H1 (cell line): ENCODE measurements around the gene RAPGEF1. TPM values are rescaled to one million over a fixed set of nuclear protein-coding genes. Genes with fewer than 3 reads are reported as not detected.
A peak's percentile ranks its signal among the peaks of the same experiment; 100 is the strongest.

Experiments used
- CTCF ChIA-PET: fragments of 300-600 bp; sonication (Branson Sonifier 250); formaldehyde crosslinking; loops from one replicate; lab custom pipeline; 2021; ENCODE audit not compliant: partially characterized antibody; lab: Charles Lee
- POLR2A ChIA-PET: fragments of 300-600 bp; sonication (Branson Sonifier 250); formaldehyde crosslinking; loops from one replicate; lab custom pipeline; 2021; ENCODE audit warnings: inconsistent platforms; ENCODE audit not compliant: partially characterized antibody; lab: Charles Lee
- DNase-seq, 2 experiments: peaks; one replicate each; pipeline versions ENCODE4 v3.0.0 to v3.0.0-alpha.2; 2010 to 2022; ENCODE audit warnings: low spot score in 2 of 2, low read depth in 1 of 2, mixed read lengths in 1 of 2
- FAIRE-seq: peaks from 2 replicates; lab custom pipeline; 2011; peaks lifted over from hg19 to GRCh38; lab: Jason Lieb, UNC
- H2AFZ ChIP-seq: 2 replicates; pipeline ENCODE4 v1.8.1; 2012; ENCODE audit warnings: low read length, inconsistent platforms
- H2AK5ac ChIP-seq: 2 replicates; pipeline ENCODE4 v1.6.1; 2013; ENCODE audit warnings: low read depth, low read length
- H2BK120ac ChIP-seq: replicated peaks from 2 replicates; pipeline ENCODE3; 2013; ENCODE audit warnings: low read depth, low read length, inconsistent platforms
- H2BK12ac ChIP-seq: 2 replicates; pipeline ENCODE4 v1.6.1; 2013; ENCODE audit warnings: low read depth, low read length
- H2BK15ac ChIP-seq: 2 replicates; pipeline ENCODE4 v1.6.1; 2013; ENCODE audit warnings: low read length
- H2BK20ac ChIP-seq: 2 replicates; pipeline ENCODE4 v1.6.1; 2013; ENCODE audit warnings: low read length
- H2BK5ac ChIP-seq: 2 replicates; pipeline ENCODE4 v1.6.1; 2013; ENCODE audit warnings: low read depth, low read length
- H3K14ac ChIP-seq: 2 replicates; pipeline ENCODE4 v1.6.1; 2013; ENCODE audit warnings: inconsistent platforms; ENCODE audit not compliant: insufficient read length
- H3K18ac ChIP-seq: 2 replicates; pipeline ENCODE4 v1.6.1; 2013; ENCODE audit warnings: low read length; ENCODE audit errors: extremely low read depth
- H3K23ac ChIP-seq: 2 replicates; pipeline ENCODE4 v1.6.1; 2013; ENCODE audit warnings: inconsistent platforms; ENCODE audit not compliant: insufficient read length
- H3K23me2 ChIP-seq: 2 replicates; pipeline ENCODE4 v1.6.1; 2013; ENCODE audit warnings: low read depth, low read length
- H3K27ac ChIP-seq: 2 replicates; pipeline ENCODE4 v1.6.1; 2011; ENCODE audit warnings: low read depth, low read length, inconsistent platforms
- H3K27me3 ChIP-seq, 4 experiments: replicated peaks in 1 of 4; 1 replicate in 1 of 4; 2 replicates in 3 of 4; pipeline versions ENCODE4 v1.6.1 to v1.8.1; 2011 to 2013; ENCODE audit warnings: low read length in 3 of 4, mild to moderate bottlenecking in 3 of 4, inconsistent platforms in 2 of 4, mixed read lengths in 2 of 4, moderate library complexity in 1 of 4; ENCODE audit not compliant: control insufficient read depth in 3 of 4, insufficient read depth in 3 of 4; ENCODE audit errors: extremely low read depth in 1 of 4
- H3K36me3 ChIP-seq, 4 experiments: 2 replicates each; pipeline versions ENCODE4 v1.6.1 to v1.8.1; 2011 to 2013; ENCODE audit warnings: mild to moderate bottlenecking in 4 of 4, low read length in 3 of 4, moderate library complexity in 2 of 4, control low read depth in 1 of 4, inconsistent platforms in 1 of 4; ENCODE audit not compliant: insufficient read depth in 4 of 4, control insufficient read depth in 2 of 4
- H3K4ac ChIP-seq: replicated peaks from 2 replicates; pipeline ENCODE3; 2013; ENCODE audit warnings: low read length, low read depth, mixed read lengths, inconsistent platforms; ENCODE audit not compliant: insufficient read length
- H3K4me1 ChIP-seq, 4 experiments: replicated peaks in 1 of 4; 1 replicate in 1 of 4; 2 replicates in 3 of 4; pipeline versions ENCODE4 v1.6.1 to v1.8.1; 2011 to 2013; ENCODE audit warnings: low read length in 3 of 4, inconsistent platforms in 2 of 4, mixed read lengths in 1 of 4; ENCODE audit not compliant: insufficient read depth in 4 of 4, control insufficient read depth in 3 of 4
- H3K4me2 ChIP-seq, 2 experiments: 2 replicates each; pipeline versions ENCODE4 v1.6.1 to v1.8.1; 2011 to 2013; ENCODE audit warnings: low read depth in 2 of 2, low read length in 2 of 2, control low read depth in 1 of 2, inconsistent platforms in 1 of 2, mild to moderate bottlenecking in 1 of 2; ENCODE audit not compliant: insufficient read depth in 1 of 2
- H3K4me3 ChIP-seq, 4 experiments: fragments of 200-600, 300-600 bp in 1 of 4; sonication (generic), shearing (Covaris generic), sonication (Bioruptor Twin) in 1 of 4; 2 replicates each; pipeline versions ENCODE4 v1.5.1 to v1.8.1; 2011 to 2016; ENCODE audit warnings: low read length in 4 of 4, low read depth in 3 of 4, control low read depth in 2 of 4, inconsistent platforms in 2 of 4, mild to moderate bottlenecking in 2 of 4, mixed read lengths in 1 of 4, moderate library complexity in 1 of 4; ENCODE audit not compliant: insufficient read depth in 2 of 4; ENCODE audit errors: extremely low read depth in 1 of 4
- H3K56ac ChIP-seq: replicated peaks from 2 replicates; pipeline ENCODE3; 2013; ENCODE audit warnings: low read depth, mild to moderate bottlenecking, mixed read lengths, low read length, inconsistent platforms; ENCODE audit not compliant: insufficient read length
- H3K79me1 ChIP-seq: 2 replicates; pipeline ENCODE4 v1.6.1; 2013; ENCODE audit warnings: low read depth, low read length, control low read depth
- H3K79me2 ChIP-seq, 2 experiments: 2 replicates each; pipeline versions ENCODE4 v1.6.1 to v1.8.1; 2012 to 2013; ENCODE audit warnings: low read length in 2 of 2, mild to moderate bottlenecking in 2 of 2, inconsistent platforms in 1 of 2; ENCODE audit not compliant: insufficient read depth in 2 of 2, control insufficient read depth in 1 of 2
- H3K9ac ChIP-seq, 4 experiments: replicated peaks in 1 of 4; 1 replicate in 1 of 4; 2 replicates in 3 of 4; pipeline versions ENCODE4 v1.6.1 to v1.8.1; 2011 to 2013; ENCODE audit warnings: low read depth in 3 of 4, low read length in 3 of 4, control low read depth in 2 of 4, mild to moderate bottlenecking in 2 of 4, moderate library complexity in 2 of 4, inconsistent platforms in 1 of 4; ENCODE audit errors: extremely low read depth in 1 of 4
- H3K9me3 ChIP-seq, 2 experiments: 2 replicates each; pipeline versions ENCODE4 v1.6.1 to v1.8.1; 2012 to 2013; ENCODE audit warnings: mild to moderate bottlenecking in 2 of 2, moderate library complexity in 2 of 2, control low read depth in 1 of 2, inconsistent platforms in 1 of 2, low read depth in 1 of 2, low read length in 1 of 2, mixed read lengths in 1 of 2; ENCODE audit not compliant: insufficient read depth in 2 of 2
- H4K20me1 ChIP-seq, 2 experiments: replicated peaks in 1 of 2; 2 replicates each; pipeline versions ENCODE3 to v1.8.1; 2011 to 2013; ENCODE audit warnings: inconsistent platforms in 2 of 2, low read length in 2 of 2, mild to moderate bottlenecking in 1 of 2; ENCODE audit not compliant: insufficient read depth in 2 of 2, control insufficient read depth in 1 of 2
- H4K5ac ChIP-seq: 2 replicates; pipeline ENCODE4 v1.6.1; 2013; ENCODE audit warnings: low read length, low read depth, mixed read lengths, inconsistent platforms; ENCODE audit not compliant: insufficient read length
- H4K8ac ChIP-seq: 2 replicates; pipeline ENCODE4 v1.8.0; 2013; ENCODE audit warnings: mild to moderate bottlenecking, moderate library complexity, low read length, inconsistent platforms; ENCODE audit not compliant: insufficient read depth; ENCODE audit errors: extremely low read depth
- H4K91ac ChIP-seq: replicated peaks from 2 replicates; pipeline ENCODE3; 2013; ENCODE audit warnings: low read length, mixed read lengths, inconsistent platforms; ENCODE audit not compliant: insufficient read length
- BCL11A ChIP-seq, 2 experiments: IDR thresholded peaks; one replicate each; pipeline ENCODE4 v1.6.1; 2011; ENCODE audit warnings: low read depth in 2 of 2, low read length in 2 of 2, mild to moderate bottlenecking in 2 of 2
- CEBPB ChIP-seq: IDR thresholded peaks from 2 replicates; pipeline ENCODE4 v1.6.1; 2012; ENCODE audit warnings: low read depth, low read length
- CTBP2 ChIP-seq: IDR thresholded peaks from 2 replicates; pipeline ENCODE4 v1.7.0; 2011; ENCODE audit warnings: borderline replicate concordance, mild to moderate bottlenecking, moderate library complexity, mixed read lengths, low read length; ENCODE audit not compliant: insufficient read depth, insufficient read length
- HDAC2 ChIP-seq, 2 experiments: fragments of 300-600 bp in 1 of 2; sonication (generic) in 1 of 2; IDR thresholded peaks; 2 replicates each; pipeline ENCODE4 v1.6.1; 2011 to 2012; ENCODE audit warnings: low read depth in 2 of 2, low read length in 2 of 2, mild to moderate bottlenecking in 2 of 2, moderate library complexity in 2 of 2, borderline replicate concordance in 1 of 2, inconsistent platforms in 1 of 2
- KDM1A ChIP-seq: fragments of 200-600, 300-600 bp; sonication (generic); IDR thresholded peaks from 2 replicates; pipeline ENCODE4 v1.7.1; 2016; ENCODE audit warnings: mild to moderate bottlenecking, low read length, borderline replicate concordance
- NRF1 ChIP-seq: IDR thresholded peaks from 2 replicates; pipeline ENCODE4 v1.6.1; 2011; ENCODE audit warnings: mild to moderate bottlenecking, low read depth, low read length, improper control_type of control experiment
- TAF1 ChIP-seq: IDR thresholded peaks from 2 replicates; pipeline ENCODE4 v1.6.1; 2011; ENCODE audit warnings: mild to moderate bottlenecking, low read depth, low read length
- TBP ChIP-seq: IDR thresholded peaks from 2 replicates; pipeline ENCODE4 v1.6.1; 2011; ENCODE audit warnings: low read depth, low read length, improper control_type of control experiment
- WGBS, 2 experiments: shearing (Covaris generic) in 1 of 2; methylation state at CpG; one replicate each; pipeline versions ENCODE4 v1.1.6 to v1.1.7; 2013 to 2015; ENCODE audit warnings: low lambda C conversion rate in 2 of 2, mixed read lengths in 2 of 2, inconsistent platforms in 1 of 2, low coverage in 1 of 2, missing lambda C conversion rate in 1 of 2; ENCODE audit not compliant: insufficient replicate concordance in 2 of 2, insufficient coverage in 1 of 2, insufficient read length in 1 of 2; ENCODE audit errors: extremely low coverage in 1 of 2, missing lambda C conversion rate in 1 of 2; 5-methylcytosine and 5-hydroxymethylcytosine counted together
- polyA plus RNA-seq, 7 experiments: library from polyadenylated mRNA; depleted of rRNA in 3 of 7; stranded (reverse) in 5 of 7; unstranded in 2 of 7; fragments of >200 nt in 5 of 7; fragments of 200-250 nt in 2 of 7; gene quantifications; 1 replicate in 5 of 7; 2 replicates in 1 of 7; 4 replicates in 1 of 7; pipeline versions ENCODE4 v1.2.1 to v1.2.3, GENCODE V29; 2011 to 2013; ENCODE audit warnings: missing spikeins in 2 of 7, mixed read lengths in 2 of 7
- total RNA-seq: library from RNA; stranded (reverse); fragmentation: NEBNext Ultra II Directional; extraction: Animal tissue kit (Norgen Biotek cat#: 25700); gene quantifications from 2 replicates; pipeline ENCODE4 v1.2.1, GENCODE V29; 2021
- TF ChIP-seq, protein P1 (sequence below): IDR thresholded peaks from 2 replicates; pipeline ENCODE4 v1.6.1; 2012; ENCODE audit warnings: inconsistent platforms

Gene RAPGEF1
- total and polyA plus RNA-seq, 2 of the 8 experiments (the other 6 are each of a cell fraction or from before 2014, with no cell fraction given), result 29.7 to 78.9 TPM

DNA sequence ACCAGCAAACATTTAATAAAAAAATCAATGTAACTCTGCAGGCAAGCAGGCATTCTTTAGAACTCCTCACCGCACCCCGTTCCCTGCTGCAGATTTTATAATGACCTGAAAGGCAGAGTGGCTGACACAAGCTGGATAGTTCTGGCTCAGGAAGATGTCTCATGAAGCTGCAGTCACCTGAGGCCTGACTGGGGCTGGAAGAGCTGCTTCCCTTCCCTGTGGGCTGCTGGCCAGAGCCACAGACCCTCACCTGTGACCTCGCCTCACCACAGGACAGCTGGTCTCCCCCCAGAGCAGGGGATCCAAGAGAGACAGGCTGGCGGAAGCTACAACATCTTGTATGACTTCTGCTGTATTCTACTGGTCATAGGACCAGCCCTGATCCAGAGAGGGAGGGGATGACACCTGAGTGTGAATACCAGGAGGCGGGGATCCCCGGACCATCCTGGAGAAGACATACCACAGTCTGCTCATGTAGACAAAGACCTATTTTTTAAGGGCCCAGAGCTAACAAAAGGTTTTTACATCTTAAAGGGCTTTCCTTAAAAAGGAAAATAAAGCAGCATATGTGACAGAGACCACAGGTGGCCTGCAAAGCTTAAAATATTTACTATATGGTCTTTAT lies 43.9 kb downstream of the RAPGEF1 start:
- no peaks in the 10 kb centered on the region for H3K23me2 ChIP-seq
- H3K36me3 ChIP-seq, result no peaks in the 10 kb centered on the region
- H3K27ac ChIP-seq, result peak overlapping the region; percentile 51; the same call in 1 of the 2 replicates
- H2AFZ ChIP-seq, result no peak overlapping the region
- H2BK5ac ChIP-seq, result peak overlapping the region; percentile 83; the same call in 1 of the 2 replicates
- H3K23ac ChIP-seq, result no peak overlapping the region
- H3K79me2 ChIP-seq, result peaks cover 3 to 72% of the 10 kb centered on the region in 2 experiments; a peak in 3 of 4 replicates
- H3K4ac ChIP-seq, result no peak overlapping the region
- no peak for TF ChIP-seq CTBP2
- TF ChIP-seq KDM1A, result no peak
- no peak for TF ChIP-seq HDAC2 (IDR thresholded peaks at IDR 0.05; ENCODE audit: borderline replicate concordance in 1 of 2, low read depth in 2 of 2, low read length in 2 of 2)
- TF ChIP-seq BCL11A (IDR thresholded peaks at IDR 0.05; ENCODE audit: low read depth in 2 of 2, low read length in 2 of 2), result no peak
- TF ChIP-seq CEBPB, result no peak
- TF ChIP-seq NRF1, result no peak
- TF ChIP-seq TAF1, result no peak
- no peak for TF ChIP-seq TBP
- TF ChIP-seq, protein P1, sequence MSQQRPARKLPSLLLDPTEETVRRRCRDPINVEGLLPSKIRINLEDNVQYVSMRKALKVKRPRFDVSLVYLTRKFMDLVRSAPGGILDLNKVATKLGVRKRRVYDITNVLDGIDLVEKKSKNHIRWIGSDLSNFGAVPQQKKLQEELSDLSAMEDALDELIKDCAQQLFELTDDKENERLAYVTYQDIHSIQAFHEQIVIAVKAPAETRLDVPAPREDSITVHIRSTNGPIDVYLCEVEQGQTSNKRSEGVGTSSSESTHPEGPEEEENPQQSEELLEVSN, result no peak
- H4K20me1 ChIP-seq, result peaks cover 0 to 8% of the 10 kb centered on the region in 2 experiments
- no peak for DNase-seq
- H4K91ac ChIP-seq, result peak overlapping the region; percentile 89
- no peak overlapping the region for H3K9ac ChIP-seq
- 0 out of 2 replicates have a peak overlapping the region, but pooled peaks have one; percentile 8 for H2BK20ac ChIP-seq
- POLR2A ChIA-PET, result interaction anchor here (1.3 to 1.9 kb wide), 4 partner anchors 13 to 21 kb away, joined by 4 to 6 read pairs (median 4); no protein-coding TSS in a partner anchor
- peak overlapping the region; percentile 38 for H2BK120ac ChIP-seq
- H3K14ac ChIP-seq, result no peak overlapping the region
- H3K4me1 ChIP-seq, result peaks cover 16 to 37% (median 30%) of the 10 kb centered on the region in 4 experiments
- no peak overlapping the region for H3K4me3 ChIP-seq
- no peak overlapping the region for H2BK15ac ChIP-seq
- no peaks in the 10 kb centered on the region for H3K9me3 ChIP-seq
- no peaks in the 10 kb centered on the region for H3K27me3 ChIP-seq
- CTCF ChIA-PET, result interaction anchor here (1.1 to 3.9 kb wide), 16 partner anchors 8 to 88 kb away, joined by 3 to 17 read pairs (median 4); partner anchors contain the start of gene RAPGEF1
- peak overlapping the region; percentile 41 to 44; a peak in 3 of 4 replicates for H3K4me2 ChIP-seq
- H4K5ac ChIP-seq, result peak overlapping the region; percentile 12
- peak overlapping the region; percentile 41; the same call in 1 of the 2 replicates for H2AK5ac ChIP-seq
- peak overlapping the region; percentile 41 for H2BK12ac ChIP-seq
- H3K18ac ChIP-seq, result peak overlapping the region; percentile 76; the same call in 1 of the 2 replicates
- no peak overlapping the region for H4K8ac ChIP-seq
- WGBS, 2 experiments, result 74% methylated on average over 6 of the region's 6 CpGs; no CpG with 5 or more reads in 1 of the 2 experiments
- no peak for FAIRE-seq
- no peak overlapping the region for H3K56ac ChIP-seq
- peaks cover 3% of the 10 kb centered on the region for H3K79me1 ChIP-seq
